A549 (cell line): ENCODE results near the gene ANTKMT.

Source experiments
- BHLHE40 ChIP-seq: IDR thresholded peaks from 2 replicates; pipeline ENCODE4 v1.6.1; 2012; ENCODE audit warnings: low read depth, low read length, inconsistent platforms
- CTCF ChIP-seq: fragments of >200 bp; sonication (Bioruptor Twin); formaldehyde crosslinking; IDR thresholded peaks from 3 replicates; pipeline ENCODE4 v1.5.1; 2016
- EP300 ChIP-seq, 2 experiments: fragments of >200 bp; sonication (Bioruptor Twin); formaldehyde crosslinking; IDR thresholded peaks; 2 replicates in 1 of 2; 3 replicates in 1 of 2; pipeline ENCODE4 v1.6.1; 2016 to 2017
- HOXA7 ChIP-seq: fragments of 250-450 bp; sonication (Bioruptor Pico); IDR thresholded peaks from 2 replicates; pipeline ENCODE4 v1.5.0; 2020; ENCODE audit warnings: mild to moderate bottlenecking, moderate library complexity
- JUN ChIP-seq, 2 experiments: fragments of >200 bp; sonication (Bioruptor Twin); formaldehyde crosslinking; IDR thresholded peaks; 2 replicates in 1 of 2; 3 replicates in 1 of 2; pipeline ENCODE4 v1.6.1; 2016 to 2017
- MAX ChIP-seq: IDR thresholded peaks from 2 replicates; pipeline ENCODE4 v1.6.1; 2012
- MYC ChIP-seq: IDR thresholded peaks from 2 replicates; pipeline ENCODE4 v1.6.1; 2012; ENCODE audit warnings: mild to moderate bottlenecking, inconsistent platforms, low read length, improper control_type of control experiment, borderline replicate concordance
- NFE2L2 ChIP-seq: fragments of 150-350 bp; conservative IDR thresholded peaks from 2 replicates; pipeline ENCODE4 v1.6.1; 2014; ENCODE audit warnings: low read length
- NR3C1 ChIP-seq: fragments of >200 bp; sonication (Bioruptor Twin); formaldehyde crosslinking; IDR thresholded peaks from 3 replicates; pipeline ENCODE4 v1.6.1; 2017
- RAD21 ChIP-seq, 2 experiments: fragments of >200 bp in 1 of 2; sonication (Bioruptor Twin) in 1 of 2; formaldehyde crosslinking in 1 of 2; IDR thresholded peaks in 1 of 2; conservative IDR thresholded peaks in 1 of 2; 2 replicates in 1 of 2; 3 replicates in 1 of 2; pipeline ENCODE4 v1.6.1; 2012 to 2018; ENCODE audit warnings: inconsistent platforms in 1 of 2
- REST ChIP-seq: fragments of 200-600 bp; sonication (generic); IDR thresholded peaks from 2 replicates; pipeline ENCODE4 v1.6.1; 2016; ENCODE audit warnings: antibody characterized with exemption, mild to moderate bottlenecking, moderate library complexity

DNA sequence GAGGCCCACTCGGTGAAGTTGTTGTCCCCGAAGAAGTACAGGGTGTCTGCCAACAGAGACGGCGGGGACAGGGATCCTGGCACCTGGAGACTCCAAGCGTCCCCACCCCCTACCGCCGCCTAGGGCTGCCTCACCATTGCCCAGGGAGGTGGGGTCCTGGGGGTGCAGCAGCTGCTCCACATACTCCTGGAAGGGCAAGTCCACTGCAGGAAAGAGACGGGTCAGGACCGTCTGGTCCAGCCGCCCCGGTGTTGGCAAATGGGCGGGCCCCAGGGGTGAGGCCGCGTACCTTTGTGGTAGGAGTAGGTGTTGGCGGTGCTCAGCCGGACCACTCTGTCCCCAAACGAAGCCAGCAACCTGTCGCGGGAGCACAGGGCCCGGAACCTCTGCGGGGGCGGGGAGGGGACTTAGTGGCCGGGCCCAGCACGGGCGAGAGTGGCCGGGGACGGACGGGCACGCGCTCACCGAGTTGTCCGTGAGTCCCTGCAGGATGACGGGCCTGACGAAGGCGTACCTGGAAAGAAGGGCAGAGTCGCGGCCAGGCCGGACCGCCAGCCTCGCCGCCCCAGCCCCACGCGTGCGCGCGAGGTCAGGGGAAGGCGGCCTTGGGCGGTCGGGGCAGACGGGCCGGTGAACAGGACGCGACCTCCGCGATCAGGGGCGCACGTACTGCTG lies 37.4 kb upstream of the ANTKMT start:
- TF ChIP-seq CTCF (no peak), EP300 (IDR thresholded peaks at IDR 0.05) (no peak), NFE2L2 (no peak), HOXA7 (CRISPR knock-in tag) (peak; percentile 59; the same call in 1 of the 2 replicates), JUN (IDR thresholded peaks at IDR 0.05) (peak in 1 of 2 experiments; percentile 69; a peak in 1 of 5 replicates), RAD21 (conservative IDR thresholded peaks at IDR 0.05 in 1 of 2, IDR thresholded peaks at IDR 0.05 in 1 of 2) (no peak), MAX (peak; percentile 27), REST (no peak), MYC (no peak), BHLHE40 (no peak), NR3C1 (no peak)
